Subcutaneous adipose tissue (tissue), 4 donors: ENCODE results near the gene TMEM53. TPM values are rescaled to one million over a fixed set of nuclear protein-coding genes. Genes with fewer than 3 reads are reported as not detected.

ENCODE experiments used
- total RNA-seq, 4 donors: library from RNA; depleted of rRNA; stranded (reverse); fragments of >200 nt; gene quantifications; one replicate each; pipeline ENCODE4 v1.1.0, GENCODE V29; 2016
- TF ChIP-seq, protein P1 (sequence below): fragments of 450-650 bp; IDR thresholded peaks from one replicate; pipeline ENCODE4 v1.5.1; 2016; ENCODE audit warnings: low read depth, mild to moderate bottlenecking, control low read depth, antibody characterized with exemption, moderate library complexity

Gene TMEM53
- total RNA-seq, 4 donors from 2014 or later = 7.0 to 9.5 (median 7.5) TPM

DNA sequence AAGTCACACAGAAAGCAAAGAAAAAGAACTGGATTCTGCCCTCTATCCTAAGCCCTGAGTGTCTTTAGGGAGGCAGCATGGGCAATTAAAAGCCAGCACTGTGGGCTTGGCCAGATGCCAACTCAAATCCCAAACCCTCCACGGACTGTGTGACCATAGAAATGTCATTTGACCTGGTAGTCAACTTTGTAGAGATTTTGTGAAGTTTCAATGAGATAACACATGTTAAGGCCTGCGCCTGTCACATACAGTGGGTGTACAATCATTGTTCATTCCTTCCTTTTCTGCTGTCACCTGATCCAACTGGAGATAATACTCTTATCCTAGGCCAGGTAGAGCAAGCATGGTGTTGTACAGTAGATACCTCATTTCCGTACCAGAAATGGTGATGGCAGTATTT is 54.2 kb downstream of the TMEM53 start:
- TF ChIP-seq, protein P1, sequence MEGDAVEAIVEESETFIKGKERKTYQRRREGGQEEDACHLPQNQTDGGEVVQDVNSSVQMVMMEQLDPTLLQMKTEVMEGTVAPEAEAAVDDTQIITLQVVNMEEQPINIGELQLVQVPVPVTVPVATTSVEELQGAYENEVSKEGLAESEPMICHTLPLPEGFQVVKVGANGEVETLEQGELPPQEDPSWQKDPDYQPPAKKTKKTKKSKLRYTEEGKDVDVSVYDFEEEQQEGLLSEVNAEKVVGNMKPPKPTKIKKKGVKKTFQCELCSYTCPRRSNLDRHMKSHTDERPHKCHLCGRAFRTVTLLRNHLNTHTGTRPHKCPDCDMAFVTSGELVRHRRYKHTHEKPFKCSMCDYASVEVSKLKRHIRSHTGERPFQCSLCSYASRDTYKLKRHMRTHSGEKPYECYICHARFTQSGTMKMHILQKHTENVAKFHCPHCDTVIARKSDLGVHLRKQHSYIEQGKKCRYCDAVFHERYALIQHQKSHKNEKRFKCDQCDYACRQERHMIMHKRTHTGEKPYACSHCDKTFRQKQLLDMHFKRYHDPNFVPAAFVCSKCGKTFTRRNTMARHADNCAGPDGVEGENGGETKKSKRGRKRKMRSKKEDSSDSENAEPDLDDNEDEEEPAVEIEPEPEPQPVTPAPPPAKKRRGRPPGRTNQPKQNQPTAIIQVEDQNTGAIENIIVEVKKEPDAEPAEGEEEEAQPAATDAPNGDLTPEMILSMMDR = no peak

DNA sequence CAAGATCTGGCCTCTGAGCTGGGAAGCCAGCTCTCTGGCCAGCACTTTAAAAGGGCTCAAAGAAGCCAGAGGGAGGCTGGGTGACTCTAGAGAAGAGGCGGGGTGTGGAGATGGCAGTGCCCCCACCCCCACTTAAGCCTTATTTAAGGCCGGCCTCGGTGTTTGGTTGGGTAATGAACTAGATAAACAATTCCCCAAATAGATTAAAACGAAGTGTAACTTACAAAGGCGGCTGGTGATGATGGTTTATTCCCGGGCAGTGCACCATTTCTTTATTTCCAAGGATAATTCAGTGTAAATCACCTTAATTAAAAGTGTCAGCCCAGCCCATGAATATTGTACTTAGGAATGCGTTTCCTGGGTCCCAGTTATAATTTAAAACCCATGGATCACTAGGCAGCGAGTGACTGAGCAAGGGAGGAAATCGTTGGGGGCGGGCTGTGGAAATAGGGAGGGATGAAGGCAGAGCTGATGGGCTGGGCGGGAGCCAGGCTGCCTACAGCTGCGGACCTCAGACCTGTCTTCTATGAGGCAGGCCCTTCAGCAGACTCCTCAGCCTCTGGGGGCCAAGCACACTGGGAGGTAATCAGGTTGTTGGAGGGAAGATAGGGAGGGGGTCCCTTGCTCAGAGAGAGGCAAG is 54.9 kb downstream of the TMEM53 start:
- TF ChIP-seq, protein P1 = no peak

GRCh38 chr1:44617703-44618029 is 56.6 kb downstream of the TMEM53 start:
- TF ChIP-seq, protein P1 = no peak

DNA sequence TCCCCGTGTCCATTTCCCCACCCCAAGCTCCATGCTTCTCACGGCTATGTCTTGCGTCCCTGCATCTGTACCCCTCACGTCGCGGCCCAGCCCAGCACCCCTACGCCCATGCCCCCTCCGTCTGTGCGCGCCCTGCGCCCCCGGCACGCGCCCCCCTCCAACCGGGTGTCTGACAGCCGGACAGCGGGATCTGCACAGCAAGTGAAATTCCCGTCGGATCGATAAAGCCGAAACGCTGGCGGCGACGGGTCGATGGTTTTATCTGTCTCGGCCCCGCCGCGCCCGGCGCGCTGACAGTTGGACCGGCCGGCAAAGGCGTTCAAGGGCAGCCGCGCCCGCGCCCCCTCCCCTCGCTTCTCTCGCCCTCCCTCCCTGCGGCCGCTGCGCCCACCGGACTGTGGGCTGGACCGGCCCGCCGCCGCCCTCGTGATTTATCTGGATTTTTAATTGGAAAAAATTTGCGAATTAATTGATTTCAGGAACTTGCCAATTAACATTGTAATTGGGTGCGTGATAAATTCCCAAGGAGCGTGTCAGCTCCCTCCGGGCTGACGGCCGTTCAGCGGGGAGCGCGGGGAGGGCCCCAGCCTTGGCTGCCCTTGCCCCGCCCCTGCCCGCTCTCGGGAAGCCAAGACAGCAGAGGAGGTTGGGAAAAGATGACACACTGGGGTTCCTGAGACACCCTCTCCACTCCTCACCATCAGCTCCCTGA is 57.1 kb downstream of the TMEM53 start:
- TF ChIP-seq, protein P1 = no peak

- TF ChIP-seq, protein P1 = no peak
Measured at GRCh38 chr1:44616284-44616990, 57.8 kb downstream of the TMEM53 start.

DNA sequence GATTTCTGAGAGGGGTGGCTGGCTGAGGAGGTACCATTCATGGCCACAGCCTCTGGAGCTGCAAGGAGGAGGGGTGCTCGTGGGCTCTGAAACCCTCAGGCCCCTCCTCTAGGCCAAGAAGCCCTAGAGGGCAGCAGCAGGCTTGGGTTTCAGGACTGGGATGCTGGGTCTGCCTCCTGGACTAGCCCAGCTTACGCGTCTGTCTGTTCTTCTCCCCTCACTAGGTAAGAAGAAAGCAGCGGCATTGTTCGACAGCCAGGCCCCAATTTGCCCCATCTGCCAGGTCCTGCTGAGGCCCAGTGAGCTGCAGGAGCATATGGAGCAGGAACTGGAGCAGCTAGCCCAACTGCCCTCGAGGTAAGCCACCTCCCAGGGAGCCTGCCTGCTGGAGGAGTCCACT is 60.3 kb downstream of the TMEM53 start:
- TF ChIP-seq, protein P1 = no peak

DNA sequence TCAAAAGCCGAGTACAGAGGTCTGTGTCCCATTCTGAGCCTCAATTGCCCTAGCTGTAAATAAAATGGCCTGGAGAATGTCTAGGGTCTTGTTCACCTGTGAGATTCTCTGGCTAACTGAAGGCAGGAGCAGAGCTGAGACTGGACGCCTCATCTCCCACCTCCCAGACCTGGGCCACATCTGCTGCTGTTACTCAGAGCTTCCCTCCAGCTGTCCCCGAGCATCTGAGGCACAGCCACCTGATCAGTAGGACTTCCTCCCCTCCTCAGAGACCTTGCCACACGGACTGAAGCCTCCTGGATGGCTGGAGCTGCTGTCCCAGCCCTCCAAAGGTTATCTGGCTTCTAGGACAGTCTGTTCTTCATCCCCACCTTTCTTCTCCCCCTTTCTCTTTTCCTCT is 62.4 kb downstream of the TMEM53 start:
- TF ChIP-seq, protein P1 = no peak
